GM18511 (cell line): ENCODE results near the gene BCL2L13.
A peak's percentile ranks its signal among the peaks of the same experiment; 100 is the strongest.

ENCODE experiments used
- ATAC-seq: cut with Tn5 transposase; IDR thresholded peaks from one replicate; pipeline ENCODE4 v1.9.1; 2021; ENCODE audit warnings: mild to moderate bottlenecking, moderate library complexity; ENCODE audit not compliant: unreplicated experiment

The BCL2L13 gene

GRCh38 chr22:17726006-17726927, 87.7 kb downstream of the BCL2L13 start:
- no peak for ATAC-seq

GRCh38 chr22:17726928-17727897, 88.7 kb downstream of the BCL2L13 start:
- ATAC-seq = no peak

- no peak for ATAC-seq
Measured at GRCh38 chr22:17728786-17729185, 90.2 kb downstream of the BCL2L13 start.

- ATAC-seq = no peak
Measured at GRCh38 chr22:17729561-17729960, 91.0 kb downstream of the BCL2L13 start.

GRCh38 chr22:17732251-17732854, 93.8 kb downstream of the BCL2L13 start:
- ATAC-seq = no peak

GRCh38 chr22:17733466-17733865, 94.9 kb downstream of the BCL2L13 start:
- ATAC-seq = no peak

GRCh38 chr22:17734187-17734586, 95.6 kb downstream of the BCL2L13 start:
- ATAC-seq = no peak

- no peak for ATAC-seq
Measured at GRCh38 chr22:17738386-17739128, 100.0 kb downstream of the BCL2L13 start.

DNA sequence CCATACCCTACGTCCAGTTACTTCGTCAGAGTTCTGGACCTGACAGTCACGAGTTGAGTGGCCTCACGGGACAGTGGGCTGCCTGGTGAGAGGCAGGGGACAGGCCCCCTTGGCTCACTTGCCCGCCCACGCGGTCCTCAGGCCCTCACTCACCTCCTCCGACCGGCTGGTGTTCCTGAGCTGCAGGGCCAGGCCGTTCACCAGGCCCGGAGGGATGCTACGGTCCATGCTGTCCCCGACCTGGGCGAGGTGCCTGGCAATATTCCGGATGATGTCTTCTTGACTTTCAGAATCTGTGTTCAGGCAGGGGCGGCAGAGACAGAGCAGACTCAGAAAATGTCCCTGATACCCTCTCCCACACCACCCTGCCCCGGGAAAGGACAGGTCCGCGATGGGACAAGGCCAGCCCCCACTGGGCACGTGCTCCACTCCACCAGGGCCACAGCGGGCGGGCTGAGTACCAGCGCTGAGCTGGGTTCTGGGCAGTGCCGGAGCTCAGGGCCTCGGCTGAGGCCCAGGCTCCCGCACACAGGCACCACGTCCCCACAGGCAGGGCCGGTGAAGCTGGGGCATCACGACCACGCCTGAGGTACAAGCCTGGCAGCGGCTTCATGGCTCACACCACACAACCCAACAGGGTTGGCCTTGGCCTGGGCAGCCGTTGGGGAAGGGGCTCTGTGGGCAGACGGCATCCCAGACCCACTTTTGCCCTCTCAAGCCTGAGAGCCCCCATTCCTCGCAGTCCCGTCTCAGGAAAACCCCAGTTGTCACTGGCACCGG, 100.8 kb downstream of the BCL2L13 start:
- no peak for ATAC-seq

- ATAC-seq = no peak
Measured at GRCh38 chr22:17741866-17742526, 103.4 kb downstream of the BCL2L13 start.

- peak; percentile 73 for ATAC-seq
Measured at GRCh38 chr22:17742527-17742902, 104.0 kb downstream of the BCL2L13 start.

GRCh38 chr22:17743661-17744411, 105.3 kb downstream of the BCL2L13 start:
- ATAC-seq = no peak

GRCh38 chr22:17744430-17744829, 105.9 kb downstream of the BCL2L13 start:
- ATAC-seq = no peak

GRCh38 chr22:17746916-17747315, 108.4 kb downstream of the BCL2L13 start:
- ATAC-seq = no peak

DNA sequence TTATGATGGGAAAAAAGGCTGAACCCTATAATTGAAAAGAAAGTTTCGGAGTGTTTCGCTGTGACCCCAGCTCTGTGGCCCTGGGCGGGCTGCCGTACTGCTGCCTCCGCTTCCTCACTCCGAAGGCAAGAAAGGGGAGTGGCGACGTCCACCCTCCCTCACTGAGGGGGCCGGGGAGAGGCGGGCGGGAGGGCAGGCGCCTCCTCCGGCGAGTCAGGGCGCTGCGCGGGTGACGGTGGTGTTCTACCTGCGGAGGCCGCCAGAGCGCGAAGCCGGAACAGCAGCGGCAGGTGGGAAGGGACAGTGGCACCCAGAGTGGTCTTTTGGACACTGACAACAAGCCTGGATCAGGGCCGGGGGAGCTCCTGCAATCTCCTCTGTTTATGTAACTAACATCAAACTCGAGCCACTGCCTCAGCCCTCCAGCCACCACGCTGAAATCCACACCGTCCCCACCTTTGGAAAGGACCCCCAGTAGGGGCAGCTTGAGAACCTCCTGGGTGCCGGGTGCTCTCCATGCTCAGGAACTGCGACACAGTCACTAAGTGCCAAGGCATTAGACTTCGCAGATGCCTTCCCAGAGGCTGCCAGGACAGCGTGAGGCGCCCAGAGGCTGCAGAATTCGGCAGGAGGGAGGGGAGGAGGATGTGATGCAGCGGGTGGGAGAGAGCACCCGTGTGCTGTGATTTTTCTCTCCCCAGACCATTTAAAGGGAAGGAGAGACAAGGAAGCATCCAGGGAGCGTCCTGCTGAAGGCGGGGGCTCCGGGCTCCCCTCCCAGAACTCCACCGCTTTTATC, 110.2 kb downstream of the BCL2L13 start:
- no peak for ATAC-seq

DNA sequence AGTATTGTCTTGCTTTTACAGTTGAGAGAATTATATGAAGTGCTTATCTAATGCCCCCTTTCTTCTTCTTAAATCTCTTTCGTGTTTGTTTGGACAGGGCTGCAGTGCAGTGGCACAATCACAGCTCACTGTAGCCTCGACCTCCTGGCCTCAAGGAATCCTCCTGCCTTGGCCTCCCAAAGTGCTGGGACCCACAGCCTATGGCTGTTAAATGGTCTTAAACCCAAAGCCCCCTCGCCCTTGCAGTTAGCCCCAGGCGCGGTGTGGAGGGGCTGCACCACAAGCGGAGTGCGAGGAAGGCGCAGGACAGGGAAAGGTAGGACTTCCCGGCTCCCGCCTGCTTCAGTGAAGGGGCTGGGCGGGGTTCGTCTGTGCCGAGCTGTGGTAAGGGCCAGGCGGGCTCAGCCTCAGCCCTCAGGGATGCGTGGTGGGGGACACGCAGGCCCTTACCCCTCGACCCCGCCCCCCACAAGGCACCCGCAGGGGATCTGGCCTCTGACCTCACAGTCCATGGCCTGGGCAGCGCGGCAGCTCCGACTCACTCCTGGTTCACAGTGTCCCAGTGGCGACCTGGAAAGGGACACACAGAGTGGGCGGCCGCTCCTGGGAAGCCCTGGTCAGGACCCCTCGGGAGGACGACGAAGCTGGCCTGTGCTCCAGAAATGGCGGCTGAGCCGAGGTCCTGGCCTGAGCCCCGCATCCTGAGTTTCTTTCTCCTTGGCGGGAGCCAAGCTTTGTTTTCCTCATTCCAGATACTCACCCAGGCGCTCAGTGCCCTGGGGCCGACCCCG, 111.2 kb downstream of the BCL2L13 start:
- no peak for ATAC-seq

DNA sequence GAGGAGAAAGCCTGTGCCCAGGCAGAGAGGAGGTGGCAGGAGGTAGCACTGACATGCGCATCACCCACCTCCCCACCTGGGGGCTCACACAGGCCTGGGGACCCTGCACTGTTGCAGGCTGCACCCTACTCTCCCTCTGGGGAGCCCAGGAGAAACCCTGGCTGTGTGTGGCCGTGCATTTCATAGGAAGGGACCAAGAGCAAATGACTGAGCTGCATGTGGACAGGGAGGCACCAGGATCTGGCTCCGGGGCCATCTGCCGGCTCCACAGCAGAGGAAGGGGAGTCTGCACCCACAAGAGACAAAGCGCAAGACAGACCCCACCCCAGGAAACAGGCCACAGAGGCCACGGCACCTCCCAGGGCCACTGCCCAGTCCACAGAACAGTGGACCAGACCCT, 113.0 kb downstream of the BCL2L13 start:
- no peak for ATAC-seq
